Tibial artery (tissue), 4 donors: Measurements from ENCODE around the gene FEV.

Experiments used
- DNase-seq, 2 donors: peaks; one replicate each; pipeline ENCODE4 v3.0.0-alpha.2; 2019
- H3K27ac ChIP-seq, 2 donors: fragments of 200-600 bp; sonication (generic) in 1 of 2; 1 replicate in 1 of 2; 2 replicates in 1 of 2; pipeline ENCODE4 v1.5.1; 2018 to 2019; ENCODE audit warnings: mild to moderate bottlenecking in 1 of 2
- H3K27me3 ChIP-seq, 2 donors: fragments of 200-600 bp; sonication (generic) in 1 of 2; one replicate each; pipeline versions ENCODE4 v1.5.1 to v1.6.0; 2016 to 2019
- H3K36me3 ChIP-seq, 3 donors: fragments of 200-600 bp; sonication (generic) in 2 of 3; one replicate each; pipeline ENCODE4 v1.5.1; 2016 to 2019; ENCODE audit warnings: mild to moderate bottlenecking in 2 of 3
- H3K4me1 ChIP-seq, 4 donors: fragments of 200-600 bp; sonication (generic) in 2 of 4; 1 replicate in 3 of 4; 2 replicates in 1 of 4; pipeline ENCODE4 v1.5.1; 2016 to 2019
- H3K4me3 ChIP-seq, 2 donors: fragments of 200-600 bp; sonication (generic) in 1 of 2; 1 replicate in 1 of 2; 2 replicates in 1 of 2; pipeline ENCODE4 v1.5.1; 2018 to 2019; ENCODE audit warnings: mild to moderate bottlenecking in 2 of 2
- H3K9me3 ChIP-seq, 3 donors: fragments of 200-600 bp; sonication (generic) in 1 of 3; one replicate each; pipeline ENCODE4 v1.5.1; 2016 to 2019
- intact Hi-C: fragments of 100-400 bp; cut with DNase I; formaldehyde crosslinking; loops from one replicate; pipeline ENCODE4 v1.15.0; 2023; ENCODE audit warnings: low total_unique reads
- TF ChIP-seq, protein P1 (sequence below), 2 experiments: fragments of 200-600 bp in 1 of 2; fragments of 450-650 bp in 1 of 2; IDR thresholded peaks; one replicate each; pipeline ENCODE4 v1.5.1; 2017 to 2019; ENCODE audit warnings: antibody characterized with exemption in 2 of 2, mild to moderate bottlenecking in 1 of 2, moderate library complexity in 1 of 2

Gene FEV

DNA sequence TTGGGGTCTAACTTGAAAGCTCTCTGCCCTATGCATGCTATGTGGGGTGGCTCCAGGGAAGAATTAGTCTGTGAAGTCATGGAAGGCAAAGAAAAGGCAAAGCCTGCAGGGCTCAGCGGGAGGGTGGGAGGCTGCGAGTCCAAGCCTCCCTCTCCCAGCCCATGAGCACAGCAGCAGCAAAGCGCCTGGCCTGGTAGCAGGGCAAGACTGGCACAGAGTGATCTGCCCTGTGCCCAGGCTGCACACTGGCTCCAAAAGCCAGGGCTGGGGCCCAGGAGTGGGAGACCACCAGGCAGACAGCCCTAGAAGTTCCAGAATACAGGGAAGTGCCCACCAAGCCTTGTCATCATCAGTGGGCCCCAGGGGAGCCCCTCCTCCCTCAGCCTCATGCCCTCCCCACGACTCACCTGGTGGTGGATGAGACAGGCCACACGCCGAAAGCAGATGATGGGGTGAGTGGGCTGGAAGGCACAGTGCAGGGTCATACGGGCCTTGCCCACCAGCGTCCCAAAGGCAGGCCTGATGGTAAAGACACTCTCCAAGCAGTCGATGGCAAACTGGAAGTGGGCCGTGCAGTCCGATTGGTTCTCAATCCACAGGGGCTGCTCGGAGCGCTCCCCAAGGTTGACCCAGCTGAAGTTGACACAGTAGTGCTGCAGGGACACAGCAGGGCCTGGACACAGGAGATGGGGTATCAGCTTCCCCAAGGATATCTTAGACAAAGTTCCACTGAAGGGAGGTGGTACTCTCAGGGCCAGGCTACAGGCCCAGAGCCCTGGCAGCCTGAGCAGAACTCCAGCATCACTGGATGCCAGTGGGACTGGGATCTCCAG lies 44.2 kb upstream of the FEV start:
- intact Hi-C loops: no loop called here
- no peak overlapping the region for H3K27ac ChIP-seq
- DNase-seq: no peak
- no peaks in the 10 kb centered on the region for H3K36me3 ChIP-seq
- H3K9me3 ChIP-seq: no peaks in the 10 kb centered on the region
- H3K4me3 ChIP-seq: no peak overlapping the region
- TF ChIP-seq, protein P1, sequence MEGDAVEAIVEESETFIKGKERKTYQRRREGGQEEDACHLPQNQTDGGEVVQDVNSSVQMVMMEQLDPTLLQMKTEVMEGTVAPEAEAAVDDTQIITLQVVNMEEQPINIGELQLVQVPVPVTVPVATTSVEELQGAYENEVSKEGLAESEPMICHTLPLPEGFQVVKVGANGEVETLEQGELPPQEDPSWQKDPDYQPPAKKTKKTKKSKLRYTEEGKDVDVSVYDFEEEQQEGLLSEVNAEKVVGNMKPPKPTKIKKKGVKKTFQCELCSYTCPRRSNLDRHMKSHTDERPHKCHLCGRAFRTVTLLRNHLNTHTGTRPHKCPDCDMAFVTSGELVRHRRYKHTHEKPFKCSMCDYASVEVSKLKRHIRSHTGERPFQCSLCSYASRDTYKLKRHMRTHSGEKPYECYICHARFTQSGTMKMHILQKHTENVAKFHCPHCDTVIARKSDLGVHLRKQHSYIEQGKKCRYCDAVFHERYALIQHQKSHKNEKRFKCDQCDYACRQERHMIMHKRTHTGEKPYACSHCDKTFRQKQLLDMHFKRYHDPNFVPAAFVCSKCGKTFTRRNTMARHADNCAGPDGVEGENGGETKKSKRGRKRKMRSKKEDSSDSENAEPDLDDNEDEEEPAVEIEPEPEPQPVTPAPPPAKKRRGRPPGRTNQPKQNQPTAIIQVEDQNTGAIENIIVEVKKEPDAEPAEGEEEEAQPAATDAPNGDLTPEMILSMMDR (IDR thresholded peaks at IDR 0.05): no peak
- peaks cover 0 to 68% of the 10 kb centered on the region in 2 donors for H3K27me3 ChIP-seq
- H3K4me1 ChIP-seq: no peaks in the 10 kb centered on the region

DNA sequence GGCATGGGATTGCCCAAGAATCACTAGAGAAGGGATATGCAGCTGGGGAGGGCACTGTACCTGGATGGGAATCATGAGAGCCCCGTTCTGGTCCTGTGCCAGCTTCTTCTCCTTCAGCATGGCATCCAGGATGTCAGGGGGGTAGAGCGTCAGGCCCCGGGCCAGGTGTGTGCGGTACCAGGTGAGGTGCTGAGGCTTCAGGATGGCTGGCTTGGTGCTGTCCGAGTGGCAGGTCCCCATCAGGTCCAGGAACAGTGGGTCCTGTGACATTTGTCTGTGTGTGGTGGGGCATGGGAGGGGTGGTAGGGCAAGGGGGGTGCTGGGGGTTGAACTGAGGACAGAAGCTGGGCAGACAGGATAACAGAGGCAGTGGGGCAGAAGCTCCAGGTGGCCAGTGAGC lies 43.2 kb upstream of the FEV start:
- DNase-seq: no peak
- no peak overlapping the region for H3K4me3 ChIP-seq
- H3K4me1 ChIP-seq: no peaks in the 10 kb centered on the region
- H3K36me3 ChIP-seq: no peaks in the 10 kb centered on the region
- intact Hi-C loops: no loop called here
- TF ChIP-seq, protein P1 (IDR thresholded peaks at IDR 0.05): no peak
- H3K9me3 ChIP-seq: no peaks in the 10 kb centered on the region
- H3K27ac ChIP-seq: no peak overlapping the region
- peaks cover 0 to 77% of the 10 kb centered on the region in 2 donors for H3K27me3 ChIP-seq

DNA sequence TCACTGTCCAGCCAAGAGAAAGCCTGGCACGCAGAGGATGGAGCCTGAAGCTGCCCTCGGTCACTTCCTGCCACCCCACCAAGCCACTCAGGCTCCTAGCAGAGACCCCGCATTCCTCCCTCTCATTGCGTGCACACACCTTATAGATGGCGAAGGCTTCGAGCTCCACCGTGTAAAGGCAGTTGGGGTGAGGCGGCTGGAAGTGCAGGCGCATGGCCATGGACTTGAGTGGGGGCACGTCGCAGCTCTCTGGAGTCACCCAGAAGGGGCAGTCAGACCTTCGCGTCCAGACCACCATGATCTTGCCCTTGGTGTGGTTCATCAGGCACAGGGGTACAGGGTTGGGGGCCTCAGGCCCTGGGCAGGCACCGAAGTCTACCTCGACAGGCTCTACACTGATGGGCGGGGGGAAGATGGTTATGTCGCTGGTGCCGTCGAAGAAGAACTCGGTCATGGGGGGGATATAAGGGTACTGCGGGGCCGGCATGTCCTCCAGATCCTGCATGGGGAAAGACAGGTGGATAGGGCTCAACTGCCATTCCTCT lies 42.6 kb upstream of the FEV start:
- H3K27ac ChIP-seq: no peak overlapping the region
- peaks cover 0 to 76% of the 10 kb centered on the region in 2 donors for H3K27me3 ChIP-seq
- no peak for DNase-seq
- intact Hi-C loops: no loop called here
- TF ChIP-seq, protein P1 (IDR thresholded peaks at IDR 0.05): no peak
- no peaks in the 10 kb centered on the region for H3K36me3 ChIP-seq
- no peak overlapping the region for H3K4me3 ChIP-seq
- H3K4me1 ChIP-seq: no peaks in the 10 kb centered on the region
- H3K9me3 ChIP-seq: no peaks in the 10 kb centered on the region

DNA sequence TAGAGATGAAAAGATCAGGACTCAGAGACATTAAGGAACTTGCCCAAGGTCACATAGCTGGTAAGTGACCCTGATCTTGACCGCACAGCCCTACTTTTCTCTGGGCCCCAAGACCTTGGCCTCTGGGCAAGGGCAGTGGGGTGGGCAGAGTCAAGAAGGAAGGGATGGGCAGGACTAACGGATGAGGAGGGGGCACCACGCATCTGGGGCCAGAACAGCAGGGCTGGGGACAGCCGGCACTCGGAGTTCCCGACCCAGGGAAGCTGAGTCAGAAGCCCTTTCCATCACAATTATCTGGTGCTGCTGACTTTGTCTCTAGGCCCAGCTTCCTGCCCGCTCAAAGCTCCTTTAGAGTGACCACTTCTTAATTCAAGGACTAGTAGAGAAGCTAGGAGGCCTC lies 42.0 kb upstream of the FEV start:
- H3K36me3 ChIP-seq: no peaks in the 10 kb centered on the region
- intact Hi-C loops: no loop called here
- H3K27ac ChIP-seq: no peak overlapping the region
- no peaks in the 10 kb centered on the region for H3K4me1 ChIP-seq
- no peak overlapping the region for H3K4me3 ChIP-seq
- peaks cover 0 to 73% of the 10 kb centered on the region in 2 donors for H3K27me3 ChIP-seq
- no peaks in the 10 kb centered on the region for H3K9me3 ChIP-seq
- TF ChIP-seq, protein P1 (IDR thresholded peaks at IDR 0.05): no peak
- DNase-seq: no peak

DNA sequence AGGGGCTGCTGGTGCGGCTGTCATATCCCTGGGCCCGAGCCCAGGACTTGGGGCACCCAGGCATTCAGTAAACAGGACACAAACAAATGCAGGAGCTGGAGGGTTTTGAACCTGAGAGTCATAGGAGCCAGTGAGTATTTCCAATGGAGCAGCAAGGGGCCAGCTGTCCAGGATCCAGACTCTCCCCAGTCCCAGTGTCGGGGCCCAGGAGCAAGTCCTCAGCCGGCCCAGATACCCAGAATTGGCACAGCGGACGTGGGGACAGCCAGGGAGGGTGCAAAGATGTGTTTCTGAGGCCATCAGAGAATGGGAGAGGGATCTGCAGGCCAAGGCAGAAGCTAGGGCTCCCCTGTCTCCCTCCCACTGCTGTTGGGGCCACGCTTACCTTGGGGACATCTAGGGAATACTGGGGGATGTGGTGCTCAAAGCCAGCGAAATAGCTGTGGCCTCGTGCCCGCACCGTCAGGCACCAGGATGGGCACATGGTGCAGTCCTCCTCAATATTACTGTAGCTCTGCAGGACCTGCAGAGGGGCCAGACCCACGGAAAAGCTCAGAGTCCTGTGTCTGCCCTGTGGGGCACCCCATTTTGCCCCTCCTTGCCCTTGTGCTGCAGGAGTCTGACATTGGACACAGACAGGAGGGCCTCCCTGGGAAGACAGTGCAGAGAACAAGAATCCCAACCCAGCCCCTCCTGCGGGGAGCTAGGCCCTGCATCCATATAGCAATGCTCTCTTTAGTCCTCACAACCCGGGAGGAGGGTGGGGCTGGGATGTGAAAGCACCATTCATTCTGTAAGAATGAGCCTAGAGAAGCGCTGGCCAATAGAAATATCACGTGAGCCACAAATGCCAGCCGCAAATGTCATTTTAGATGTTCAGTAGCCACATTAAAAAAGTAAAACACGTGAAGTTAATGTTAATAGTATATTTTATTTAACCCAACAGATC lies 40.9 kb upstream of the FEV start:
- no peak overlapping the region for H3K4me3 ChIP-seq
- no peaks in the 10 kb centered on the region for H3K4me1 ChIP-seq
- peaks cover 0 to 66% of the 10 kb centered on the region in 2 donors for H3K27me3 ChIP-seq
- H3K9me3 ChIP-seq: no peaks in the 10 kb centered on the region
- H3K36me3 ChIP-seq: no peaks in the 10 kb centered on the region
- no peak for DNase-seq
- TF ChIP-seq, protein P1 (IDR thresholded peaks at IDR 0.05): no peak
- intact Hi-C loops: no loop called here
- H3K27ac ChIP-seq: no peak overlapping the region
